ENCODE results near the gene CTAGE1.

- TF ChIP-seq, protein P1, sequence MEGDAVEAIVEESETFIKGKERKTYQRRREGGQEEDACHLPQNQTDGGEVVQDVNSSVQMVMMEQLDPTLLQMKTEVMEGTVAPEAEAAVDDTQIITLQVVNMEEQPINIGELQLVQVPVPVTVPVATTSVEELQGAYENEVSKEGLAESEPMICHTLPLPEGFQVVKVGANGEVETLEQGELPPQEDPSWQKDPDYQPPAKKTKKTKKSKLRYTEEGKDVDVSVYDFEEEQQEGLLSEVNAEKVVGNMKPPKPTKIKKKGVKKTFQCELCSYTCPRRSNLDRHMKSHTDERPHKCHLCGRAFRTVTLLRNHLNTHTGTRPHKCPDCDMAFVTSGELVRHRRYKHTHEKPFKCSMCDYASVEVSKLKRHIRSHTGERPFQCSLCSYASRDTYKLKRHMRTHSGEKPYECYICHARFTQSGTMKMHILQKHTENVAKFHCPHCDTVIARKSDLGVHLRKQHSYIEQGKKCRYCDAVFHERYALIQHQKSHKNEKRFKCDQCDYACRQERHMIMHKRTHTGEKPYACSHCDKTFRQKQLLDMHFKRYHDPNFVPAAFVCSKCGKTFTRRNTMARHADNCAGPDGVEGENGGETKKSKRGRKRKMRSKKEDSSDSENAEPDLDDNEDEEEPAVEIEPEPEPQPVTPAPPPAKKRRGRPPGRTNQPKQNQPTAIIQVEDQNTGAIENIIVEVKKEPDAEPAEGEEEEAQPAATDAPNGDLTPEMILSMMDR (conservative IDR thresholded peaks at IDR 0.05; ENCODE audit: low read length) = no peak
- no peak for TF ChIP-seq EZH2phosphoT487 (IDR thresholded peaks at IDR 0.05; ENCODE audit: borderline replicate concordance)
Observed at GRCh38 chr18:22428672-22429071, 11.0 kb upstream of the CTAGE1 start.
